Duodenal mucosa (tissue), 2 donors: ENCODE data around the gene GATA6.
A peak's percentile ranks its signal among the peaks of the same experiment; 100 is the strongest.

ENCODE experiments used
- H3K27ac ChIP-seq: one replicate; pipeline ENCODE4 v1.7.0; 2013; ENCODE audit warnings: low read depth, low read length
- H3K27me3 ChIP-seq, 2 donors: one replicate each; pipeline ENCODE4 v1.7.0; 2013; ENCODE audit warnings: low read length in 2 of 2, control low read depth in 1 of 2; ENCODE audit not compliant: insufficient read depth in 2 of 2, control insufficient read depth in 1 of 2
- H3K36me3 ChIP-seq, 2 donors: one replicate each; pipeline ENCODE4 v1.7.0; 2013; ENCODE audit warnings: low read length in 2 of 2, control low read depth in 1 of 2; ENCODE audit not compliant: insufficient read depth in 2 of 2, control insufficient read depth in 1 of 2
- H3K4me1 ChIP-seq, 2 donors: one replicate each; pipeline ENCODE4 v1.7.0; 2013; ENCODE audit warnings: low read length in 2 of 2, control low read depth in 1 of 2; ENCODE audit not compliant: insufficient read depth in 2 of 2, control insufficient read depth in 1 of 2
- H3K4me3 ChIP-seq, 2 donors: one replicate each; pipeline ENCODE4 v1.7.0; 2013; ENCODE audit warnings: low read length in 2 of 2, low read depth in 1 of 2
- H3K9ac ChIP-seq, 2 donors: one replicate each; pipeline ENCODE4 v1.7.0; 2013; ENCODE audit warnings: low read length in 2 of 2, low read depth in 1 of 2
- H3K9me3 ChIP-seq, 2 donors: one replicate each; pipeline ENCODE4 v1.7.0; 2013; ENCODE audit warnings: low read length in 2 of 2, control low read depth in 1 of 2; ENCODE audit not compliant: control insufficient read depth in 1 of 2

The GATA6 gene

GRCh38 chr18:22230471-22230945, 61.1 kb downstream of the GATA6 start:
- Histone ChIP-seq H3K4me1 (peaks cover 0 to 3% of the 10 kb centered on the region in 2 donors), H3K27me3 (no peaks in the 10 kb centered on the region), H3K9ac (no peak overlapping the region), H3K27ac (no peak overlapping the region), H3K36me3 (no peaks in the 10 kb centered on the region), H3K9me3 (no peaks in the 10 kb centered on the region), H3K4me3 (no peak overlapping the region)

DNA sequence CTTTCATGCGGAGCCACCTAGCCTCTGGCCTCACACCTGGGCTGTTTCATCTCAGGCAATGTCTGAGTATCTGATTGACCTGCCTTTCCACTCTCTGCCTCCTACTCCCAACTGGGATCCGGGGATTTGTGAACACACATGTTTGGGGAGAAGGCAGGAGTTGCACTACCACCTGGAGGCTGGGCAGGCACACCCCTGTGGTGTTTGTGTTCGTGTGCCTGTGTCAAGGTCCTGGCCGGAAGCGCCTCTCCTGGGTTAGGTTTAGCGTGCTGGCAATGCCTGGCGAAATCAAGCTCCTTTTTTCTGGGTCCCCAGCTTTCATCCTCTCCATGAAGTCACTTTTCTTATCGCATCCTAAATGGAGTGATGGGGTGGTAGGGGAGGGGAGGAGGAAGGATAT, 63.9 kb downstream of the GATA6 start:
- H3K4me1 ChIP-seq, result peaks cover 0 to 3% of the 10 kb centered on the region in 2 donors
- H3K9ac ChIP-seq, result no peak overlapping the region

GRCh38 chr18:22238036-22238435, 68.6 kb downstream of the GATA6 start:
- no peaks in the 10 kb centered on the region for H3K27me3 ChIP-seq
- H3K4me3 ChIP-seq, result no peak overlapping the region
- H3K9me3 ChIP-seq, result no peaks in the 10 kb centered on the region
- H3K9ac ChIP-seq, result no peak overlapping the region
- H3K4me1 ChIP-seq, result peaks cover 23 to 25% of the 10 kb centered on the region in 2 donors
- no peak overlapping the region for H3K27ac ChIP-seq
- H3K36me3 ChIP-seq, result no peaks in the 10 kb centered on the region

More for the DNA sequence above, 63.9 kb downstream of the GATA6 start:
- Histone ChIP-seq H3K36me3 (no peaks in the 10 kb centered on the region), H3K4me3 (no peak overlapping the region), H3K27me3 (no peaks in the 10 kb centered on the region), H3K27ac (no peak overlapping the region), H3K9me3 (no peaks in the 10 kb centered on the region)

DNA sequence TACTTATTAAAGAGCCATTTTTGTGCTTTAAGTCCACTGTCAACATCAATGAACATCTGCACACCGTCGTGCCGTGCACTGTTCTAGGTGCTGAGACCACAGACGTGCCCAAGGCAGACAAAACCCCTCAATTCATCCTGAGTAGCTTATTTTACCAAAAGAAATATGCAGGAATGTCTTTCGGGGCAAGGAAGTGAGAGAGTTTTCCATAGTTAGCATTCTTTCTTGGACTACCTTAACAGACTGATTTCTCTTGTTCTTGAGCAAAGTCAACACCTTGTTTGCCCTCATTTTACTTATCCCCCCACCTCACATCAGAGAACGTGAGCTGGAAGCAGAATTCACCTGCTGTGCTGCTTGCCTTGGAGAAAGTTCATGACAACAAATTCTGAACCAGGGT, 69.3 kb downstream of the GATA6 start:
- H3K4me3 ChIP-seq, result no peak overlapping the region
- H3K4me1 ChIP-seq, result peaks cover 24 to 31% of the 10 kb centered on the region in 2 donors
- H3K27ac ChIP-seq, result no peak overlapping the region
- H3K9me3 ChIP-seq, result no peaks in the 10 kb centered on the region
- no peaks in the 10 kb centered on the region for H3K27me3 ChIP-seq
- no peaks in the 10 kb centered on the region for H3K36me3 ChIP-seq
- H3K9ac ChIP-seq, result no peak overlapping the region

DNA sequence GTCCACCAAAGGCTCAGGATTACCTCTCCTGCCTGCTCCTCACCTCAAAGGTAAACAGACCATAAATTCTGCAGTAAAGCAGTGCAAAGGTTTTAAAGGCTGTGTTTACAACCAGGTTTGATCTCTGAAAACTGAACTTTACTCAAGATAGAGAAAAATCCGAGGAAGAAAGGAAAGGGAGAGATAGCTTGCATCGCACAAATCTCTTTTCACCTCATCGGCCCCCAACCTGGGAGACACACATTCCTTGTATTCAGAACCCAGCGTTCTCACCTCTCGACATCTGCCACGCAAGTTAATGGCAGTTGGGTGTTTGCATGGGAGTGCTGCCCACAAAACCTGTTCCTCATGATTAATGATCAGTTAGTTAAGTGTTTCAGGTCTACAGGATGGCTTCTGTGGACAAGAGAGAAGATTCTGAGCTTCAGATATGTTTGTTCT, 72.6 kb downstream of the GATA6 start:
- Histone ChIP-seq H3K4me1 (peaks cover 24 to 34% of the 10 kb centered on the region in 2 donors), H3K36me3 (no peaks in the 10 kb centered on the region), H3K27me3 (no peaks in the 10 kb centered on the region), H3K9ac (peak overlapping the region in 1 of 2 donors; percentile 48), H3K27ac (peak overlapping the region; percentile 64), H3K9me3 (no peaks in the 10 kb centered on the region), H3K4me3 (no peak overlapping the region)

GRCh38 chr18:22243513-22243912, 74.1 kb downstream of the GATA6 start:
- Histone ChIP-seq H3K36me3 (no peaks in the 10 kb centered on the region), H3K9me3 (no peaks in the 10 kb centered on the region), H3K4me3 (no peak overlapping the region), H3K27ac (no peak overlapping the region), H3K9ac (no peak overlapping the region), H3K4me1 (peaks cover 24 to 34% of the 10 kb centered on the region in 2 donors), H3K27me3 (no peaks in the 10 kb centered on the region)

DNA sequence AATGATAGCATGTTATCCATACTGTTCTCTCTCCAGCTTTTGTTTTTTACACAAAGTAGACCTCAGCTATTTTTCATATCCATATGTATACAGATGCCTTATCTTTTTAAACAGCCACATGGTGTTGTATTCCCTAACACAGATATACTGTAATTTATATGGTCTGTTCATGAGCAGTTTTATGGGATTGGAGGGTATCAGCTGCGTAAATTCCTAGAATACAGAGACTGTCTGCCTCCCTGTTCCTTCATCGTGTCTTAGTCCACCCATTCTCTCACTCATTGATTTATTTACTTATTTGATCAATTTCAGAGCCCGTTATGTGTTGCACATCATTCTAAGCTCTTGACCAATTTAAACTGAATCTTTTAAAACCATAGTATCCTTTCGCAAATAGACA, 80.6 kb downstream of the GATA6 start:
- Histone ChIP-seq H3K27me3 (no peaks in the 10 kb centered on the region), H3K9ac (no peak overlapping the region), H3K27ac (no peak overlapping the region), H3K4me1 (peaks cover 10 to 15% of the 10 kb centered on the region in 2 donors), H3K36me3 (no peaks in the 10 kb centered on the region), H3K4me3 (no peak overlapping the region), H3K9me3 (no peaks in the 10 kb centered on the region)

DNA sequence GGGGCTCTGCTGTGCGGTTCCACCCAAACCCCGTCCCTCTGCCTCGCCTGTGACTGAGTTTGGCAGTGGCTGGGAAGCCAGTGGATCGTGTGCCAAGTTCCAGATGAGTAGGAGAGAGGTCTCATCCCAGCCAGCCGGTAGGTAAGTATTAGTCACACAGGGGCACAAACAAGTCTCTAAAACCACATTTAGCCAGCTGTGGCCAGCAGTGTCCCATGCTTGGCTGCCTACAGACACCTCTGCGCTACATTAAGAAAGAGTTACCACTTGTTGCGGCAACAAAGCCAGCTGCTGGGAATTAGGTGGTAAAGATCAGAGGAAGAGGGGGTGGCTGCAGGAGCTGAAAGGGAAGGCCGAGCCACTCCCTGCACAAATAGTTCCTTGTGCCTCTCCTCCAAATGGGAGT, 81.2 kb downstream of the GATA6 start:
- Histone ChIP-seq H3K27ac (no peak overlapping the region), H3K36me3 (no peaks in the 10 kb centered on the region), H3K4me1 (peaks cover 10 to 15% of the 10 kb centered on the region in 2 donors), H3K9ac (no peak overlapping the region), H3K4me3 (peak overlapping the region in 1 of 2 donors; percentile 46), H3K27me3 (no peaks in the 10 kb centered on the region), H3K9me3 (no peaks in the 10 kb centered on the region)
